Thoracic aorta (tissue), 2 donors: ENCODE measurements around the gene VWA8. TPM values are rescaled to one million over a fixed set of nuclear protein-coding genes. Genes with fewer than 3 reads are reported as not detected.

Experiments used
- ATAC-seq: fragments of 150-250 bp; one replicate; pipeline ENCODE4 v1.8.0; 2017; ENCODE audit warnings: low read depth; ENCODE audit not compliant: insufficient number of reproducible peaks, low FRiP score
- DNase-seq: peaks from one replicate; pipeline ENCODE4 v3.0.0-alpha.2; 2020; ENCODE audit warnings: low spot score
- H3K27ac ChIP-seq, 2 donors: fragments of 200-600 bp; sonication (generic); 1 replicate in 1 of 2; 2 replicates in 1 of 2; pipeline ENCODE4 v1.5.1; 2016; ENCODE audit warnings: mild to moderate bottlenecking in 2 of 2, moderate library complexity in 2 of 2
- H3K27me3 ChIP-seq: fragments of 200-600 bp; sonication (generic); replicated peaks from 2 replicates; pipeline ENCODE4 v1.6.0; 2016; ENCODE audit warnings: mild to moderate bottlenecking; ENCODE audit not compliant: insufficient read depth
- H3K36me3 ChIP-seq: fragments of 200-600 bp; sonication (generic); one replicate; pipeline ENCODE4 v1.5.1; 2016
- H3K4me1 ChIP-seq, 2 donors: fragments of 200-600 bp; sonication (generic); 1 replicate in 1 of 2; 2 replicates in 1 of 2; pipeline versions ENCODE4 v1.5.1 to v1.6.0; 2016; ENCODE audit warnings: low read depth in 2 of 2, mild to moderate bottlenecking in 1 of 2; ENCODE audit not compliant: control insufficient read depth in 1 of 2
- H3K4me3 ChIP-seq: fragments of 200-600 bp; sonication (generic); 2 replicates; pipeline ENCODE4 v1.5.1; 2016; ENCODE audit warnings: mild to moderate bottlenecking
- H3K9me3 ChIP-seq: fragments of 200-600 bp; sonication (generic); 2 replicates; pipeline ENCODE4 v1.5.1; 2016
- CTCF ChIP-seq: fragments of 200-600 bp; sonication (generic); IDR thresholded peaks from one replicate; pipeline ENCODE4 v1.5.1; 2019; ENCODE audit warnings: antibody characterized with exemption
- total RNA-seq, 2 donors: library from RNA; depleted of rRNA; stranded (reverse); fragments of >200 nt; gene quantifications; one replicate each; pipeline versions ENCODE4 v1.1.0 to v1.2.3, GENCODE V29; 2016

VWA8 gene
- total RNA-seq, 2 donors from 2014 or later, result 19.8 to 25.3 TPM

GRCh38 chr13:41822560-41822959, 138.3 kb downstream of the VWA8 start:
- H3K4me1 ChIP-seq, result peaks cover 5 to 14% of the 10 kb centered on the region in 2 donors
- DNase-seq, result no peak
- H3K4me3 ChIP-seq, result no peak overlapping the region
- no peaks in the 10 kb centered on the region for H3K9me3 ChIP-seq
- ATAC-seq, result no peak
- H3K36me3 ChIP-seq, result peaks cover 4% of the 10 kb centered on the region
- TF ChIP-seq CTCF, result no peak
- no peaks in the 10 kb centered on the region for H3K27me3 ChIP-seq
- H3K27ac ChIP-seq, result no peak overlapping the region

- Histone ChIP-seq H3K4me3 (no peak overlapping the region), H3K27me3 (no peaks in the 10 kb centered on the region), H3K4me1 (peaks cover 0 to 5% of the 10 kb centered on the region in 2 donors), H3K9me3 (no peaks in the 10 kb centered on the region), H3K27ac (no peak overlapping the region), H3K36me3 (peaks cover 4% of the 10 kb centered on the region)
- DNase-seq, result no peak
- no peak for ATAC-seq
- TF ChIP-seq CTCF, result no peak
Observed at GRCh38 chr13:41821238-41821594, 139.7 kb downstream of the VWA8 start.

- DNase-seq, result no peak
- peaks cover 0 to 5% of the 10 kb centered on the region in 2 donors for H3K4me1 ChIP-seq
- TF ChIP-seq CTCF, result no peak
- H3K36me3 ChIP-seq, result peaks cover 4% of the 10 kb centered on the region
- no peak overlapping the region for H3K4me3 ChIP-seq
- no peaks in the 10 kb centered on the region for H3K27me3 ChIP-seq
- H3K9me3 ChIP-seq, result no peaks in the 10 kb centered on the region
- H3K27ac ChIP-seq, result no peak overlapping the region
- ATAC-seq, result no peak
Observed at GRCh38 chr13:41820581-41821237, 140.2 kb downstream of the VWA8 start.

- H3K4me1 ChIP-seq, result peaks cover 0 to 9% of the 10 kb centered on the region in 2 donors
- H3K27ac ChIP-seq, result no peak overlapping the region
- no peak for ATAC-seq
- DNase-seq, result no peak
- peaks cover 4% of the 10 kb centered on the region for H3K36me3 ChIP-seq
- H3K27me3 ChIP-seq, result no peaks in the 10 kb centered on the region
- TF ChIP-seq CTCF, result no peak
- no peaks in the 10 kb centered on the region for H3K9me3 ChIP-seq
- H3K4me3 ChIP-seq, result no peak overlapping the region
Observed at GRCh38 chr13:41816057-41816456, 144.9 kb downstream of the VWA8 start.

- no peak for TF ChIP-seq CTCF
- ATAC-seq (no peak), DNase-seq (no peak)
- H3K27ac ChIP-seq, result no peak overlapping the region
- H3K4me1 ChIP-seq, result peaks cover 0 to 9% of the 10 kb centered on the region in 2 donors
- H3K4me3 ChIP-seq, result no peak overlapping the region
- H3K9me3 ChIP-seq, result no peaks in the 10 kb centered on the region
- H3K27me3 ChIP-seq, result no peaks in the 10 kb centered on the region
- H3K36me3 ChIP-seq, result peaks cover 4% of the 10 kb centered on the region
Observed at GRCh38 chr13:41813426-41813825, 147.5 kb downstream of the VWA8 start.
